HL-60/S4 treated with retinoic acid at 250 ng/mL for 4 days and 3 days (cell line): ENCODE data around the gene VCL.
"Not testable (repeated sequence)": the region's sequence is repeated elsewhere in the genome, so short reads cannot be mapped to it uniquely, and the experiment has no call there.

Experiments used
- in situ Hi-C: fragments of 300-500 bp; cut with MboI; formaldehyde crosslinking; loops from 2 replicates; pipeline ENCODE4 v1.7.0; 2022; ENCODE audit warnings: low sequenced_read_pairs

Gene VCL

GRCh38 chr10:73997787-73998622 lies at the start of gene VCL:
Gene VCL (plus strand): TSS chr10:73998116. CDS start chr10:73998208, 92 bp downstream.
- in situ Hi-C loops, result no loop called here

- in situ Hi-C loops, result loop anchor here (5.0 kb wide), 1 partner anchor 62 kb away; no protein-coding TSS in a partner anchor
Measured at GRCh38 chr10:73948947-73949633, 48.8 kb upstream of the VCL start.

DNA sequence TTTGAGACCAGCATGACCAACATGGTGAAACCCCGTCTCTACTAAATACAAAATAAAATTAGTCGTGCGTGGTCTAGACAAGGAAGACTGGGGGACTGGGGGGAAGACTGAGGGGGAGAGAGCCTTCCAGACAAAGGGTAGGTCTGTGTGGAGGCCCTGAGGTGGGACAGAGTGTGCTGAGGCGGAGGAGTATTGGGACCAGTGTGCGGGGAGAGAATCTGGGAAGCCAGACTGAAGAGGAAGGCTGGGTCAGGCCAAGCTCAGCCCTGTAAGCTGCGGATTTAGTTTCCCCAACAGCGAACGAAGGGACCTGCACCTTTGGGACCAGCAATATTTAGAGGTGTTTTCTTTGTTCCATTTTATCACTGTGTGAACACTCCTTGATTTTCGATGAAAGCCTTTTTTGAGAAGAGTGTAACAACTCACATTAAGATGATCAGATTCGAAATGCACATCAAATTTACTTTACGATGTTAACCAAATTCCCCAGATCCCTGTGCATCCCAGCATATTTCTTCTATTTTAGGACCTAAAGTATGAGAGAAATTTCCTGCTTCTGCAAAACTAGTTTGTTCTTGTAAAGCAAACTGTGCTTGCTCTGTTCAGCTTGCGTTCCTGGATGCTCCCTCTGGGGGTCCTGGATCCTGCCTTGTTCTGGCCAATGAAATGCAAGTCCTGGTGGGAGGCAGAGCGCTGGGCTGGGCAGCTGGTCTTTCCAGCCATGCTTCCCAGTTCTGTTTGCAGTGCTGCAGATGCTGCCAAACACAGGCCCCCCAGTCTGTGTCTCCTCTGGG lies 47.6 kb upstream of the VCL start:
- in situ Hi-C loops, result no loop called here

GRCh38 chr10:73953665-73954064 lies 44.3 kb upstream of the VCL start:
- in situ Hi-C loops, result no loop called here

GRCh38 chr10:73954737-73955136 lies 43.2 kb upstream of the VCL start:
- in situ Hi-C loops, result no loop called here

- in situ Hi-C loops, result no loop called here
Measured at GRCh38 chr10:73955719-73956118, 42.2 kb upstream of the VCL start.

DNA sequence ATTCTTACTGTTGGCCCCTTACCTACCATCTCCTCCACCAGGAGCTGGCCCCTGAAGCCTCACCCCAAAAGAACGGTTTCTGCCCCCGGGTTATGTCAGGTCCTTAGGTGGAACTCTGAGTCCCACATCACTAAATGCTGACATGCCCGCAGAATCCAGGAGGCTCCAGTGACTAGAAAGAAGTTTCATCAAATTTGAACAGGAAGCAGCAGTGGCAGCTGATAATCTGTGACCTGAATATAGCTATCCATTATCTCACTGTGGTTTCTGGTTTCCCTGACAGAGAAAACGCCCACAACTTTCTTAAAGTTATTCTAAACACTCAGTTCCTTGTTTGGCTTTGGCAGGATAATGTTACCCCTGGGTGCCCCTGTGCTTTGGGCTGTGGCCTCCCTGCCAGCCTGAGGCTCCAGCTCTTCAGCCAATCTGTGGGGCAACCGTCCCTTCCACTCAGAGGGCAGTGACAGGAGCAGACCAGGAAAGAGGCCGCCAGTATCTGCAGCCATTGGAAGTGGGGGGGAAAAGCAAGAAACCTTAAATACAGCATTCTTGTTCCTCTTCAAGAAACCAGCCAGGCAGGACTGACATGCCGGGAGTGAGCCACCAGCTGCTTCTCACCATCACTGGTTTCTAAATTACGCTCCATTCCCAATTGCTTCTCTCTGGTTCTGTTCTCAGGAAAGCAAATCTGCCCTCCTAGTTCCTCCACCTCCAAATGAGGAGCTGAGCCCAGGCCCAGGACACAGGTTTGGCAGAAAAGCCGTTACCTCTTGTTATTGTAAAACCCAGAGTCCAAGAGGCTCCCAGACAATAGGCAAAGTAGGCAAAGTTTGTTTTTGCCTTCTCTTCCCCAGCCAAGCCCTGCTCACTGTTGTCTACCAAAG lies 41.2 kb upstream of the VCL start:
- in situ Hi-C loops, result no loop called here

DNA sequence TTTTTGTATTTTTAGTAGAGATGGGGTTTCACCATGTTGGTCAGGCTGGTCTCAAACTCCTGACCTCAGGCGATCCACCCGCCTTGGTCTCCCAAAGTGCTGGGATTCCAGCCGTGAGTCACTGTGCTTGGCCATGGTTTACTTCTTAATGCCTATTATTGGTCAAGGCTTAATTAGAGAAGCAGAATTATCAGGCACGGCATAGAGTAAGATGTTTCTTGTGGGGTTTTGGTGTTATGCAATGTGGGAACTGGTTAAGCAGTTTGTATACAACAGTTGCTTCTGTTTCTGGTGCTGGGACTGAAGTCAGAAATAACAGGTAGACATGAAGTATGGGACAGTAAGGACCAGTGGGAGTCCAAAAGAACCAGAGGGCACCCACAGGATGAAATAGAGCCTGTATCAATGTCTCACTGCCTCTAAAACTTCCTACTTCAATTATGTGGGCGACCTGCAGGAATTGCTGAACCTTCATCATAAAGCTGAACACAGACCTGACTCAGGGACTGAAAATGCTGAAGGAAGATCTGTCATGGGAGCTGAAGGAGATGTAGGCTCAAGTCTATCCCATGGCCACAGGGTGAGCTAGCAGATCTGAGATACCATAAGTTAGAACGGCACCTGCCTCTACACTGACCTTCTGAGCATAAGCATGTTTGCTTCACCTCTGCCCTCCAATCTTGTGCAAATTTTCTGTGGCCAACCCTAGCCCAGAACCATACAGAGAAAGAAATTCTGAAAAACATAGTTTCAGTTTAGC lies 38.3 kb upstream of the VCL start:
- in situ Hi-C loops, result no loop called here

DNA sequence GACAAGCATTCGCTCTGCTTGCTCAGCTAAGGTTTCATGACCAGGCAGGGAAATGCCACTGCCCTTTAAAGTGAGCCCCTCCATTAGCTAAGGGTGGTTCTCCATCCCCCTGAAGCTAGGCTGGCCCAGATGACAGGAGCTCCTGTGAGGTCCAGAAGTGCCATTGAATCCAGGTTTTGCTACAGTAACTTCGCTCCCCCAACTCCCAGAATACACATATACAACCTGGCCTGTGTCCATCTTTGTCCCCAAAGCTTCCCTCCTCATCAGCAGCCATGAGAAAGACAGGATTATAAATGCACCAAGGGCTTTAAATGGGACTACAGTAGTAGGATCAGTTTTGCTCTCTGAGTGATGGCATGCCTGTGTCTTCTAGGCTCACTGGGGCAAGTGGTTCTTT lies 35.5 kb upstream of the VCL start:
- in situ Hi-C loops, result no loop called here

GRCh38 chr10:73963533-73963932 lies 34.4 kb upstream of the VCL start:
- in situ Hi-C loops, result not testable (repeated sequence)

GRCh38 chr10:73964743-73965142 lies 33.2 kb upstream of the VCL start:
- in situ Hi-C loops, result no loop called here

GRCh38 chr10:73965267-73965889 lies 32.5 kb upstream of the VCL start:
- in situ Hi-C loops, result not testable (repeated sequence)

- in situ Hi-C loops, result no loop called here
Measured at GRCh38 chr10:73965890-73966768, 31.8 kb upstream of the VCL start.

DNA sequence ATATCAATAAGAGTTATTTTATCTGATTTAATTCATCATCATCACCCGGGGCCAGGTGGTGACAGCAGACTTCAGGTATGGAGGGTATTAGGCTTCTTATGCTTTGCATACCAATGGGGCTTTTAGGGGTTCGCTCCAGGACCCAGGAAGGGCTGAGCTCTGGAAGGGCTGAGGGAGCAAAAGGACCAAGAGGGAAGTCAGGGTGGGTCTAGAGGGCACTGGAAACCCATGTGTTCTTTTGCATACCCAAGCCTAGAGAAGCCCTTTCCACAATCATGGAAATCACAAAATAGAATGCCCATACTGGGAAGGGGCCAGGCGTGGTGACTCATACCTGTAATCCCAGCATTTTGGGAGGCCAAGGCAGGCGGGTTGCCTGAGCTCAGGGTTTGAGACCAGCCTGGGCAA lies 30.9 kb upstream of the VCL start:
- in situ Hi-C loops, result no loop called here

DNA sequence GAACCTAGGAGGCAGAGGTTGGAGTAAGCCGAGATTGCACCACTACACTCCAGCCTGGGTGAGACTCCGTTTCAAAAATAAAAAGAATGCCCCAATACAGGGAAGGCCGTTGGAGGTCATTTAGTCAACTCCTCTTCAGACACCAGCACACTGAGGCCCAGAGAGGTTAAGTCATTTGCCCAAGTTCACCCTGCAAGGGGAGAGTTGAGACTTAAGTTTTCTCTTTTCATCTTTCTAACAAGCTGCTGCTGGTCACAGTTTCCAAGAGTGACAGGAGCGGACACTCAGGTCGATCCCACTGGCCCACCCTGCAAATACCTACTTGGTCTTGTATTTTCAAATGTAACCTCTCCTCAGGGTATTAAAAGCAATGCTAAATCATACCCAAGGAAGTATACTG lies 30.4 kb upstream of the VCL start:
- in situ Hi-C loops, result no loop called here

DNA sequence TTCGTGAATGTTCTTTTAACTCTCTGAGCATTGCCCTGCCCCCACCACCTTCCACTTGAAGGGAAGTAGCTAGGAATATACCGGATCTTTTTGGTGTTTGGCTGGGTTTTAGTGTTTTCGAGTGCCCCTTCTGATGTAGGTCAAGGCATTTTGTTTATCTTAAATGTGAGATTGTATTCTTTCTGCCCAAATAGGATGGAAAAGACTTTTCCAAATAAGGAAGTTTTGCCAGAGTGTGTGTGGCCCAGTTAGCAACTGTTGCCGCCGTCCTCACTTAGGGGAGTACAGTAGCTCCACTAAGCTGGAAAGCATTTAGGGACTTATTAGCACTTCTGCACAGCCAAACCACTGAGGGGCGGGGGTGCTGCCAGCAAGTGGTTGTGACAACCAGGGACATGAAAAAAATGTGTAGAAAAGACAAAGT lies 29.8 kb upstream of the VCL start:
- in situ Hi-C loops, result no loop called here

DNA sequence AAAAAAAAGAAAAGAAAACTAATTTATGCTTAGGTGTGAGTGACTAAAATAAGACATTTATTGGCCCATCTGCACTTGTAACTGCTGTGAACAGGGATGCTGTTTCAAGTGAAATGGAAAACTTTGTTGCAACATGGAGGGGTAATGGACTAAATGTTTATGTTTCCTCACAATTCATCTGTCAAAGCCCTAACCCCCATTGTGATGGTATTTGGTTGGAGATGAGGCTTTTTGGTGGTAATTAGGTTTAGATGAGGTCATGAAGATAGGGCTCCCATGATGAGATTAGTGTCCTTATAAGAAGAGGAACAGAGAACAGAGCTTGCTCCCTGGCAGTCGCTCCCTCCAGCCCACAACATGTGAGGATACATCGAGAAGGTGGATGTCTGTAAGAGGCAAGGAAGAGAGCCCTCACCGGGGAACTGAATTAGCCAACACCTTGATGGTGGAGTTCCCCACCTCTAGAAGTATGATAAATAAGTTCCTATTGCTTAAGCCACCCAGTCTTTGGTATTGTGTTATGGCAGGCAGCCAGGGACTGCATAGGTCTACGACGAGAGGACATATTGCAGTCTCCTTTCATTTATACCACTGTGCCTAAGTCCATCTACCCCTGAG lies 28.6 kb upstream of the VCL start:
- in situ Hi-C loops, result no loop called here

GRCh38 chr10:73970845-73971244 lies 27.1 kb upstream of the VCL start:
- in situ Hi-C loops, result no loop called here
